Stomach (tissue), 9 donors: ENCODE measurements around the gene OMP. TPM values are rescaled to one million over a fixed set of nuclear protein-coding genes. Genes with fewer than 3 reads are reported as not detected.
"Not testable (repeated sequence)": the region's sequence is repeated elsewhere in the genome, so short reads cannot be mapped to it uniquely, and the experiment has no call there.

ENCODE experiments used
- DNase-seq, 2 donors: peaks; one replicate each; pipeline versions ENCODE4 v3.0.0 to v3.0.0-alpha.2; 2013 to 2019
- H3K27ac ChIP-seq, 5 donors: fragments of 200-600 bp in 4 of 5; sonication (generic) in 4 of 5; one replicate each; pipeline ENCODE4 v1.5.1; 2013 to 2019; ENCODE audit warnings: mild to moderate bottlenecking in 1 of 5, moderate library complexity in 1 of 5
- H3K27me3 ChIP-seq, 3 donors: fragments of 200-600 bp; sonication (generic); one replicate each; pipeline ENCODE4 v1.5.1; 2017 to 2019; ENCODE audit warnings: mixed run types in 1 of 3
- H3K36me3 ChIP-seq, 4 donors: fragments of 200-600 bp; sonication (generic); 1 replicate in 3 of 4; 2 replicates in 1 of 4; pipeline ENCODE4 v1.5.1; 2016 to 2019
- H3K4me1 ChIP-seq, 4 donors: fragments of 200-600 bp; sonication (generic); one replicate each; pipeline ENCODE4 v1.5.1; 2016 to 2019
- H3K4me3 ChIP-seq, 4 donors: fragments of 200-600 bp; sonication (generic) in 3 of 4; one replicate each; pipeline ENCODE4 v1.5.1; 2016 to 2019; ENCODE audit warnings: mild to moderate bottlenecking in 1 of 4
- H3K9me3 ChIP-seq, 4 donors: fragments of 200-600 bp; sonication (generic); one replicate each; pipeline ENCODE4 v1.5.1; 2016 to 2019
- CTCF ChIP-seq, 7 experiments: fragments of 450-650 bp in 4 of 7; fragments of 200-600 bp in 3 of 7; sonication (generic) in 3 of 7; IDR thresholded peaks; one replicate each; pipeline ENCODE4 v1.5.1; 2016 to 2019; ENCODE audit warnings: antibody characterized with exemption in 7 of 7, control low read depth in 2 of 7, mild to moderate bottlenecking in 1 of 7
- EP300 ChIP-seq: sonication (generic); formaldehyde crosslinking; IDR thresholded peaks from one replicate; pipeline ENCODE4 v1.6.1; 2017; ENCODE audit warnings: antibody characterized with exemption
- POLR2A ChIP-seq, 4 donors: fragments of 450-650 bp; IDR thresholded peaks; one replicate each; pipeline ENCODE4 v1.6.1; 2016; ENCODE audit warnings: antibody characterized with exemption in 4 of 4, control low read depth in 2 of 4, mild to moderate bottlenecking in 1 of 4, moderate library complexity in 1 of 4
- POLR2AphosphoS5 ChIP-seq, 3 donors: sonication (generic); formaldehyde crosslinking; IDR thresholded peaks; one replicate each; pipeline ENCODE4 v1.6.1; 2016; ENCODE audit warnings: antibody characterized with exemption in 3 of 3
- WGBS, 5 donors: extraction: QIAGEN DNeasy Blood & Tissue Kit in 3 of 5; methylation state at CpG; one replicate each; pipeline versions ENCODE4 v1.1.5 to v1.1.7; 2013 to 2018; 5-methylcytosine and 5-hydroxymethylcytosine counted together
- intact Hi-C: fragments of 100-400 bp; cut with DNase I; formaldehyde crosslinking; loops from one replicate; pipeline ENCODE4 v1.15.1; 2023; ENCODE audit warnings: low total_unique reads
- polyA plus RNA-seq, 3 donors: library from polyadenylated mRNA; stranded (reverse); fragments of 200-250 nt; gene quantifications; one replicate each; pipeline ENCODE4 v1.2.3, GENCODE V29; 2013
- total RNA-seq, 5 donors: library from RNA; depleted of rRNA; stranded (reverse); fragments of >200 nt; gene quantifications; one replicate each; pipeline versions ENCODE4 v1.1.0 to v1.2.3, GENCODE V29; 2014 to 2016
- donor health status: healthy with polysubstance abuse.
- donor health status: Bipolar disorder and iron deficiency.
- donor health status: healthy.

Gene OMP
- total and polyA plus RNA-seq, 8 donors, result 1.1 to 63.7 (median 16.4) TPM; not detected in 3

- Histone ChIP-seq H3K9me3 (no peaks in the 10 kb centered on the region), H3K27me3 (no peaks in the 10 kb centered on the region), H3K36me3 (peaks cover 0 to 31% (median 22%) of the 10 kb centered on the region in 4 donors), H3K27ac (peak overlapping the region in 3 of 5 donors; percentile 51 to 53 (median 51)), H3K4me1 (peaks cover 0 to 46% (median 17%) of the 10 kb centered on the region in 4 donors), H3K4me3 (no peak overlapping the region)
- DNase-seq, result no peak
- no peak for TF ChIP-seq POLR2A (IDR thresholded peaks at IDR 0.05)
- TF ChIP-seq POLR2AphosphoS5 (IDR thresholded peaks at IDR 0.05), result no peak
- TF ChIP-seq EP300, result no peak
- TF ChIP-seq CTCF (IDR thresholded peaks at IDR 0.05), result no peak
- WGBS, 5 donors, result 86 to 94% (median 91%) methylated on average over 8 of the region's 8 CpGs
- intact Hi-C loops, result no loop called here
Measured at GRCh38 chr11:77096591-77097019, 6.0 kb upstream of the OMP start.

GRCh38 chr11:77097180-77097579, 5.5 kb upstream of the OMP start:
- 77 to 86% (median 84%) methylated on average over 4 of the region's 4 CpGs for WGBS, 5 donors
- DNase-seq, H3K9me3 ChIP-seq, H3K27me3 ChIP-seq, intact Hi-C loops, H3K4me3 ChIP-seq: not testable (repeated sequence)
- Histone ChIP-seq H3K36me3 (peaks cover 0 to 31% (median 24%) of the 10 kb centered on the region in 4 donors), H3K4me1 (peaks cover 0 to 43% (median 17%) of the 10 kb centered on the region in 4 donors), H3K27ac (peak overlapping the region in 1 of 5 donors; percentile 53)

- Histone ChIP-seq H3K4me1 (peaks cover 0 to 19% (median 8%) of the 10 kb centered on the region in 4 donors), H3K36me3 (peaks cover 0 to 36% (median 27%) of the 10 kb centered on the region in 4 donors), H3K4me3 (no peak overlapping the region), H3K27me3 (no peaks in the 10 kb centered on the region), H3K27ac (no peak overlapping the region), H3K9me3 (no peaks in the 10 kb centered on the region)
- WGBS, 5 donors, result 92 to 96% (median 94%) methylated on average over 14 of the region's 14 CpGs
- intact Hi-C loops, result no loop called here
- TF ChIP-seq POLR2AphosphoS5 (IDR thresholded peaks at IDR 0.05), result no peak
- DNase-seq, result no peak
Measured at GRCh38 chr11:77100166-77101042, 2.2 kb upstream of the OMP start.

- H3K9me3 ChIP-seq, result no peaks in the 10 kb centered on the region
- 86 to 92% (median 91%) methylated on average over 5 of the region's 5 CpGs for WGBS, 5 donors
- no peaks in the 10 kb centered on the region for H3K27me3 ChIP-seq
- TF ChIP-seq EP300, result no peak
- TF ChIP-seq CTCF (IDR thresholded peaks at IDR 0.05), result peak in 1 of 7 experiments; percentile 9
- no peak overlapping the region for H3K4me3 ChIP-seq
- H3K36me3 ChIP-seq, result peaks cover 0 to 34% (median 25%) of the 10 kb centered on the region in 4 donors
- intact Hi-C loops, result no loop called here
- H3K4me1 ChIP-seq, result peaks cover 0 to 21% (median 8%) of the 10 kb centered on the region in 4 donors
- DNase-seq, result no peak
- H3K27ac ChIP-seq, result no peak overlapping the region
Measured at GRCh38 chr11:77101043-77101537, 1.6 kb upstream of the OMP start.

GRCh38 chr11:77103319-77103718, 679 bp downstream of the OMP start:
- intact Hi-C loops, result no loop called here
- no peaks in the 10 kb centered on the region for H3K27me3 ChIP-seq
- no peak for DNase-seq
- H3K4me1 ChIP-seq, result peaks cover 14 to 36% (median 27%) of the 10 kb centered on the region in 4 donors
- no peak overlapping the region for H3K4me3 ChIP-seq
- no peak overlapping the region for H3K27ac ChIP-seq
- no peaks in the 10 kb centered on the region for H3K9me3 ChIP-seq
- H3K36me3 ChIP-seq, result peaks cover 0 to 34% (median 25%) of the 10 kb centered on the region in 4 donors
- 68 to 90% (median 81%) methylated on average over 2 of the region's 2 CpGs for WGBS, 5 donors
- TF ChIP-seq EP300 (no peak), POLR2AphosphoS5 (IDR thresholded peaks at IDR 0.05) (no peak), CTCF (IDR thresholded peaks at IDR 0.05) (no peak), POLR2A (IDR thresholded peaks at IDR 0.05) (no peak)
